NOMO-1 (cell line): ENCODE results near the gene NBAS.
"Not testable (repeated sequence)": the region's sequence is repeated elsewhere in the genome, so short reads cannot be mapped to it uniquely, and the experiment has no call there.

ENCODE experiments used
- DNase-seq, 2 experiments: peaks; one replicate each; lab custom pipeline; 2025; ENCODE audit not compliant: unreplicated experiment in 2 of 2; lab: John Stamatoyannopoulos, UW

The NBAS gene

GRCh38 chr2:15486770-15487169 is 74.4 kb downstream of the NBAS start:
- no peak for DNase-seq

GRCh38 chr2:15485949-15486348 is 75.2 kb downstream of the NBAS start:
- no peak for DNase-seq

GRCh38 chr2:15481000-15481399 is 80.1 kb downstream of the NBAS start:
- DNase-seq, result no peak

- no peak for DNase-seq
Measured at GRCh38 chr2:15480552-15480951, 80.6 kb downstream of the NBAS start.

GRCh38 chr2:15472876-15473275 is 88.3 kb downstream of the NBAS start:
- no peak for DNase-seq

GRCh38 chr2:15472133-15472532 is 89.0 kb downstream of the NBAS start:
- no peak for DNase-seq

- no peak for DNase-seq
Measured at GRCh38 chr2:15471606-15472005, 89.5 kb downstream of the NBAS start.

GRCh38 chr2:15460112-15460620 is 101.0 kb downstream of the NBAS start:
- no peak for DNase-seq

- DNase-seq, result no peak
Measured at GRCh38 chr2:15458277-15458676, 102.9 kb downstream of the NBAS start.

GRCh38 chr2:15457868-15458267 is 103.3 kb downstream of the NBAS start:
- no peak for DNase-seq

GRCh38 chr2:15456352-15456751 is 104.8 kb downstream of the NBAS start:
- DNase-seq, result no peak

GRCh38 chr2:15450808-15451207 is 110.3 kb downstream of the NBAS start:
- DNase-seq, result no peak

GRCh38 chr2:15449556-15450236 is 111.4 kb downstream of the NBAS start:
- DNase-seq, result peak; percentile 13 to 43

GRCh38 chr2:15448250-15448839 is 112.8 kb downstream of the NBAS start:
- DNase-seq, result no peak

- DNase-seq, result no peak
Measured at GRCh38 chr2:15447381-15447780, 113.8 kb downstream of the NBAS start.

GRCh38 chr2:15446961-15447360 is 114.2 kb downstream of the NBAS start:
- no peak for DNase-seq

GRCh38 chr2:15445891-15446562 is 115.1 kb downstream of the NBAS start:
- no peak for DNase-seq

- DNase-seq, result not testable (repeated sequence)
Measured at GRCh38 chr2:15439768-15440524, 121.2 kb downstream of the NBAS start.

- DNase-seq, result not testable (repeated sequence)
Measured at GRCh38 chr2:15439366-15439765, 121.8 kb downstream of the NBAS start.

- DNase-seq, result no peak
Measured at GRCh38 chr2:15436195-15436594, 124.9 kb downstream of the NBAS start.

GRCh38 chr2:15435474-15435873 is 125.7 kb downstream of the NBAS start:
- DNase-seq, result no peak
